Nephron progenitor cell (in vitro differentiated cells): ENCODE data around the gene ZMIZ1.

Source experiments
- DNase-seq: peaks from one replicate; pipeline ENCODE4 v3.0.0; 2021
- H3K27ac Mint-ChIP-seq: 2 replicates; pipeline ENCODE4 v1.8.0; 2021; ENCODE audit warnings: mild to moderate bottlenecking, moderate library complexity, mixed read lengths
- H3K27me3 Mint-ChIP-seq: 2 replicates; pipeline ENCODE4 v1.8.0; 2021; ENCODE audit warnings: mild to moderate bottlenecking, low read depth, mixed read lengths; ENCODE audit not compliant: poor library complexity
- H3K36me3 Mint-ChIP-seq: 2 replicates; pipeline ENCODE4 v1.8.0; 2021; ENCODE audit warnings: low read depth, mixed read lengths
- H3K4me1 Mint-ChIP-seq: 2 replicates; pipeline ENCODE4 v1.8.0; 2021; ENCODE audit warnings: mixed read lengths
- H3K4me3 Mint-ChIP-seq: 2 replicates; pipeline ENCODE4 v1.8.0; 2021; ENCODE audit warnings: mild to moderate bottlenecking, moderate library complexity, mixed read lengths
- H3K9me3 Mint-ChIP-seq: 2 replicates; pipeline ENCODE4 v1.8.0; 2021; ENCODE audit warnings: mild to moderate bottlenecking, moderate library complexity, mixed read lengths
- CTCF ChIP-seq: fragments of 200-600 bp; sonication (generic); IDR thresholded peaks from 2 replicates; pipeline ENCODE4 v1.5.0; 2021; ENCODE audit warnings: antibody characterized with exemption

Gene ZMIZ1

GRCh38 chr10:79310200-79310865 lies 241.6 kb downstream of the ZMIZ1 start:
- no peak for DNase-seq
- no peaks in the 10 kb centered on the region for H3K27me3 Mint-ChIP-seq
- H3K4me1 Mint-ChIP-seq = peaks cover 36% of the 10 kb centered on the region
- H3K27ac Mint-ChIP-seq = peak overlapping the region; percentile 21
- H3K9me3 Mint-ChIP-seq = no peaks in the 10 kb centered on the region
- no peak overlapping the region for H3K4me3 Mint-ChIP-seq
- no peak for TF ChIP-seq CTCF
- peaks cover 36% of the 10 kb centered on the region for H3K36me3 Mint-ChIP-seq

GRCh38 chr10:79310911-79311573 lies 242.3 kb downstream of the ZMIZ1 start:
- no peaks in the 10 kb centered on the region for H3K9me3 Mint-ChIP-seq
- TF ChIP-seq CTCF = no peak
- H3K36me3 Mint-ChIP-seq = peaks cover 43% of the 10 kb centered on the region
- no peaks in the 10 kb centered on the region for H3K27me3 Mint-ChIP-seq
- no peak overlapping the region for H3K4me3 Mint-ChIP-seq
- peak overlapping the region; percentile 21 for H3K27ac Mint-ChIP-seq
- peaks cover 36% of the 10 kb centered on the region for H3K4me1 Mint-ChIP-seq
- DNase-seq = peak; percentile 47

- Mint-ChIP-seq H3K4me3 (no peak overlapping the region), H3K36me3 (peaks cover 44% of the 10 kb centered on the region), H3K9me3 (no peaks in the 10 kb centered on the region), H3K27me3 (no peaks in the 10 kb centered on the region), H3K27ac (peak overlapping the region; percentile 84), H3K4me1 (peaks cover 37% of the 10 kb centered on the region)
- no peak for TF ChIP-seq CTCF
- DNase-seq = no peak
Observed at GRCh38 chr10:79311581-79312407, 243.0 kb downstream of the ZMIZ1 start.

- Mint-ChIP-seq H3K9me3 (no peaks in the 10 kb centered on the region), H3K27me3 (no peaks in the 10 kb centered on the region), H3K4me1 (peaks cover 46% of the 10 kb centered on the region), H3K36me3 (peaks cover 42% of the 10 kb centered on the region), H3K27ac (peak overlapping the region; percentile 83), H3K4me3 (no peak overlapping the region)
- TF ChIP-seq CTCF = no peak
- DNase-seq = no peak
Observed at GRCh38 chr10:79312601-79313187, 243.9 kb downstream of the ZMIZ1 start.

GRCh38 chr10:79313320-79313719 lies 244.6 kb downstream of the ZMIZ1 start:
- no peak for DNase-seq
- Mint-ChIP-seq H3K9me3 (no peaks in the 10 kb centered on the region), H3K27ac (peak overlapping the region; percentile 91), H3K27me3 (peaks cover 2% of the 10 kb centered on the region), H3K36me3 (peaks cover 36% of the 10 kb centered on the region), H3K4me1 (peaks cover 52% of the 10 kb centered on the region), H3K4me3 (no peak overlapping the region)
- no peak for TF ChIP-seq CTCF
